DOHH2 (cell line): ENCODE data around the gene OXTR.

Experiments used
- EZH2phosphoT487 ChIP-seq: fragments of 200-600 bp; sonication (generic); IDR thresholded peaks from 2 replicates; pipeline ENCODE4 v1.6.1; 2017; ENCODE audit warnings: borderline replicate concordance, mild to moderate bottlenecking, antibody characterized with exemption, low read length, moderate library complexity, mixed read lengths
- TF ChIP-seq, protein P1 (sequence below): fragments of 200-600 bp; sonication (generic); IDR thresholded peaks from one replicate; pipeline ENCODE4 v1.5.1; 2014; ENCODE audit warnings: antibody characterized with exemption, mild to moderate bottlenecking, low read depth, low read length; ENCODE audit not compliant: poor library complexity, severe bottlenecking

DNA sequence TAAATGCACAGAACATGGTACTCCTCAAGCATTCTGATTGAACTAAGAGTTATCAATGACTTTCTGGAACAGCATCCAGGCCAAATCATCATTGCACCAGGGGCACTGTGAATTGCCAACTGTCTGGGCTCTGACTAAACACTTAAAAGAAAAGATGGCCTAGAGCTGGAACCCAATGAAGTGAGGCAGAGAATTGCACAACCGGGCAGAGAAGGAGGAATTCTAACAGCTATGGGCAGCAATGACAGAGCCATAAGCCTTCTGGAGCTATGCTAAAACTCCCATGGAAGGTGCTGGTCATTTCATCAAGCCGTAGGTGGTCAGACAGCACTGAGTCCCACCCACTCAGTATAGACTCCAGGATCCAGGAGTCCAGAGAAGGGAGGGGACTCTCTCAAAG is 48.1 kb upstream of the OXTR start:
- TF ChIP-seq, protein P1, sequence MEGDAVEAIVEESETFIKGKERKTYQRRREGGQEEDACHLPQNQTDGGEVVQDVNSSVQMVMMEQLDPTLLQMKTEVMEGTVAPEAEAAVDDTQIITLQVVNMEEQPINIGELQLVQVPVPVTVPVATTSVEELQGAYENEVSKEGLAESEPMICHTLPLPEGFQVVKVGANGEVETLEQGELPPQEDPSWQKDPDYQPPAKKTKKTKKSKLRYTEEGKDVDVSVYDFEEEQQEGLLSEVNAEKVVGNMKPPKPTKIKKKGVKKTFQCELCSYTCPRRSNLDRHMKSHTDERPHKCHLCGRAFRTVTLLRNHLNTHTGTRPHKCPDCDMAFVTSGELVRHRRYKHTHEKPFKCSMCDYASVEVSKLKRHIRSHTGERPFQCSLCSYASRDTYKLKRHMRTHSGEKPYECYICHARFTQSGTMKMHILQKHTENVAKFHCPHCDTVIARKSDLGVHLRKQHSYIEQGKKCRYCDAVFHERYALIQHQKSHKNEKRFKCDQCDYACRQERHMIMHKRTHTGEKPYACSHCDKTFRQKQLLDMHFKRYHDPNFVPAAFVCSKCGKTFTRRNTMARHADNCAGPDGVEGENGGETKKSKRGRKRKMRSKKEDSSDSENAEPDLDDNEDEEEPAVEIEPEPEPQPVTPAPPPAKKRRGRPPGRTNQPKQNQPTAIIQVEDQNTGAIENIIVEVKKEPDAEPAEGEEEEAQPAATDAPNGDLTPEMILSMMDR = no peak
- no peak for TF ChIP-seq EZH2phosphoT487
